SH-SY5Y (cell line): ENCODE measurements around the gene MBD3L4.

ENCODE experiments used
- GATA2 ChIP-seq: IDR thresholded peaks from 2 replicates; pipeline ENCODE4 v1.6.1; 2011; ENCODE audit warnings: mild to moderate bottlenecking, low read depth, low read length
- GATA3 ChIP-seq: IDR thresholded peaks from 2 replicates; pipeline ENCODE4 v1.6.1; 2011; ENCODE audit warnings: low read depth, mild to moderate bottlenecking, low read length, moderate library complexity

DNA sequence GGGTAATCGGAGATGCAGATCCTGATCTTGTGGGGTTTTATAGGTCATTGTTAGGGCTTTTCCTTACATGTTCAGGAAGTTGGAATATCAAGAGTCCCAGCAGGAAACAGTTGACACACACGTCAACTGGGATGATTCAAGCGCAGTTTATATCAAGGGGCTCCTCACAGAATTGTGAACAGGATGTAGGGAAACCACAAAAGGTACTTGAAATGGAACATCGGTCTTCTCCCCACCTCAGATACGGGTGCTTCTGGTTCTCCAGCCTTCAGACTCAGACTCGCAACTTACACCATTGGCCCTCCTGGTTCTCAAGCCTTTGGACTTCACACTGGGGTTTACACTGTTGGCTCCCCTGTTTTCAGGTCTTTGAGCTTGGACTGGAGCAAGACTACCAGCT, 49.0 kb upstream of the MBD3L4 start:
- TF ChIP-seq GATA2 (no peak), GATA3 (no peak)
